GM23248 (cell line): ENCODE measurements around the gene SMS.

Source experiments
- EZH2 ChIP-seq: fragments of 200-600 bp; sonication (generic); IDR thresholded peaks from 2 replicates; pipeline ENCODE4 v1.6.1; 2018; ENCODE audit warnings: antibody characterized with exemption, mild to moderate bottlenecking; ENCODE audit not compliant: insufficient read depth, poor library complexity, severe bottlenecking
- EZH2phosphoT487 ChIP-seq: fragments of 200-600 bp; sonication (generic); IDR thresholded peaks from 2 replicates; pipeline ENCODE4 v1.6.1; 2018; ENCODE audit warnings: antibody characterized with exemption, moderate library complexity, mild to moderate bottlenecking, low read depth; ENCODE audit not compliant: insufficient read depth

DNA sequence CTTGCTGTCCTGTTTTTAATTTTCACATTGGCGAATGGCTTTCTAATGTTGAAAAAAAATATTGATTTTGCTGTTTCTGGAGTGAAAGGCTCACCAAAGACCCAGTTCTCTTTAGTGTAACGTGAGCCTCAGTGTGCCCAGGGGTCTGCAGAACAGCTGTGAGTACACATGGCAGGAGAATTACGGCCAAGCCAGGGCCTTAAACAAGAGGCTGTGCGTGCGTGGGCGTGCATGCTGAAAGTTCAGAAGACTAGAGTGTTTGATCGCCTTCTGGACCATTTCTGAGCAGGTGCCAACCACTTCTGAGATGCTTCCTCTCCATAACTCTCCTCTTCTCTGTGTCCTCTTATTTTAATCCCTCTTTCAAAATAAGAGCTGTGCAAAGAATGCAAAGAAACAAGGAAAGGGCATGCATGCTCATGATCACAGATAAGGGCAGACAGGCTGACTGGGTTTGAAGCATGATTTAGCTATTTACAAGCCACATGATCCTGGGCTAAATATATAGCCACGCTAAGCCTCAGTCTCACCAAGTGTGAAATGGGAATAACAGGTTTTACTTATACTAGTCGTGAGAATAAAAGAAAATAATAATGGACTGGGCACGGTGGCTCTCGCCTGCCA, 101.5 kb downstream of the SMS start:
- TF ChIP-seq EZH2 (no peak), EZH2phosphoT487 (no peak)
